ENCODE measurements around the gene ZDHHC14.

Gene ZDHHC14

GRCh38 chr6:157721426-157721825 lies 340.4 kb downstream of the ZDHHC14 start:
- H3K4me1 ChIP-seq = no peaks in the 10 kb centered on the region
- H3K9me3 ChIP-seq = peaks cover 24% of the 10 kb centered on the region
- H3K36me3 ChIP-seq = no peaks in the 10 kb centered on the region
- H4K20me1 ChIP-seq = no peaks in the 10 kb centered on the region
- no peak overlapping the region for H3K9ac ChIP-seq
- H3K4me2 ChIP-seq = no peak overlapping the region
- TF ChIP-seq Cebpa-rat (IDR thresholded peaks at IDR 0.05) = no peak
- H3K4me3 ChIP-seq = no peak overlapping the region
- H3K27ac ChIP-seq = no peak overlapping the region
- H3K27me3 ChIP-seq = no peaks in the 10 kb centered on the region

- Histone ChIP-seq H3K4me1 (no peaks in the 10 kb centered on the region), H3K27me3 (no peaks in the 10 kb centered on the region), H3K4me3 (no peak overlapping the region), H3K4me2 (no peak overlapping the region), H3K27ac (no peak overlapping the region), H3K9ac (no peak overlapping the region), H3K9me3 (peaks cover 24% of the 10 kb centered on the region), H3K36me3 (no peaks in the 10 kb centered on the region), H4K20me1 (no peaks in the 10 kb centered on the region)
- no peak for TF ChIP-seq Cebpa-rat (IDR thresholded peaks at IDR 0.05)
These were observed 340.8 kb downstream of the ZDHHC14 start for GRCh38 chr6:157721830-157722229.

- Histone ChIP-seq H3K9ac (no peak overlapping the region), H3K4me2 (no peak overlapping the region), H3K36me3 (no peaks in the 10 kb centered on the region), H3K4me1 (no peaks in the 10 kb centered on the region), H3K27ac (no peak overlapping the region), H3K4me3 (no peak overlapping the region), H4K20me1 (no peaks in the 10 kb centered on the region), H3K27me3 (no peaks in the 10 kb centered on the region), H3K9me3 (peaks cover 24% of the 10 kb centered on the region)
- no peak for TF ChIP-seq Cebpa-rat (IDR thresholded peaks at IDR 0.05)
These were observed 342.4 kb downstream of the ZDHHC14 start for GRCh38 chr6:157723376-157723775.

GRCh38 chr6:157724138-157724820 lies 343.3 kb downstream of the ZDHHC14 start:
- Histone ChIP-seq H3K9me3 (peaks cover 24% of the 10 kb centered on the region), H3K4me3 (no peak overlapping the region), H3K4me2 (no peak overlapping the region), H3K9ac (no peak overlapping the region), H3K27me3 (no peaks in the 10 kb centered on the region), H3K36me3 (no peaks in the 10 kb centered on the region), H3K4me1 (no peaks in the 10 kb centered on the region), H4K20me1 (no peaks in the 10 kb centered on the region), H3K27ac (no peak overlapping the region)
- TF ChIP-seq Cebpa-rat (IDR thresholded peaks at IDR 0.05) = no peak

GRCh38 chr6:157724960-157725741 lies 344.2 kb downstream of the ZDHHC14 start:
- peaks cover 24% of the 10 kb centered on the region for H3K9me3 ChIP-seq
- H3K27ac ChIP-seq = no peak overlapping the region
- no peaks in the 10 kb centered on the region for H4K20me1 ChIP-seq
- H3K4me3 ChIP-seq = no peak overlapping the region
- no peak overlapping the region for H3K9ac ChIP-seq
- no peaks in the 10 kb centered on the region for H3K36me3 ChIP-seq
- H3K27me3 ChIP-seq = no peaks in the 10 kb centered on the region
- no peak overlapping the region for H3K4me2 ChIP-seq
- no peak for TF ChIP-seq Cebpa-rat (IDR thresholded peaks at IDR 0.05)
- no peaks in the 10 kb centered on the region for H3K4me1 ChIP-seq

GRCh38 chr6:157725836-157726235 lies 344.8 kb downstream of the ZDHHC14 start:
- no peak overlapping the region for H3K4me3 ChIP-seq
- no peaks in the 10 kb centered on the region for H3K27me3 ChIP-seq
- H3K27ac ChIP-seq = no peak overlapping the region
- peaks cover 24% of the 10 kb centered on the region for H3K9me3 ChIP-seq
- no peak overlapping the region for H3K9ac ChIP-seq
- TF ChIP-seq Cebpa-rat (IDR thresholded peaks at IDR 0.05) = no peak
- no peak overlapping the region for H3K4me2 ChIP-seq
- no peaks in the 10 kb centered on the region for H3K4me1 ChIP-seq
- H4K20me1 ChIP-seq = no peaks in the 10 kb centered on the region
- no peaks in the 10 kb centered on the region for H3K36me3 ChIP-seq

GRCh38 chr6:157726892-157727628 lies 346.1 kb downstream of the ZDHHC14 start:
- no peak overlapping the region for H3K4me2 ChIP-seq
- no peak overlapping the region for H3K4me3 ChIP-seq
- no peaks in the 10 kb centered on the region for H3K4me1 ChIP-seq
- no peak overlapping the region for H3K9ac ChIP-seq
- H3K27me3 ChIP-seq = no peaks in the 10 kb centered on the region
- no peak overlapping the region for H3K27ac ChIP-seq
- TF ChIP-seq Cebpa-rat (IDR thresholded peaks at IDR 0.05) = no peak
- peaks cover 24% of the 10 kb centered on the region for H3K9me3 ChIP-seq
- H4K20me1 ChIP-seq = no peaks in the 10 kb centered on the region
- H3K36me3 ChIP-seq = no peaks in the 10 kb centered on the region
